Erythroblast (primary cell): ENCODE data around the gene ERBB4.
A peak's percentile ranks its signal among the peaks of the same experiment; 100 is the strongest.
"Not testable (repeated sequence)": the region's sequence is repeated elsewhere in the genome, so short reads cannot be mapped to it uniquely, and the experiment has no call there.

Experiments
- DNase-seq, 2 experiments: peaks; one replicate each; lab custom pipeline; 2025; lab: John Stamatoyannopoulos, UW
- GATA1 ChIP-seq: IDR thresholded peaks from 2 replicates; pipeline ENCODE4 v1.6.1; 2011; ENCODE audit warnings: low read depth, mild to moderate bottlenecking, control low read depth, low read length, moderate library complexity
- POLR2A ChIP-seq: IDR thresholded peaks from 2 replicates; pipeline ENCODE4 v1.6.1; 2011; ENCODE audit warnings: mild to moderate bottlenecking, low read length

ERBB4 gene

GRCh38 chr2:211631503-211631902 lies 907.1 kb downstream of the ERBB4 start:
- no peak for DNase-seq
- no peak for TF ChIP-seq POLR2A
- TF ChIP-seq GATA1: no peak

GRCh38 chr2:211623096-211623495 lies 915.5 kb downstream of the ERBB4 start:
- DNase-seq: no peak
- TF ChIP-seq GATA1 (no peak), POLR2A (no peak)

DNA sequence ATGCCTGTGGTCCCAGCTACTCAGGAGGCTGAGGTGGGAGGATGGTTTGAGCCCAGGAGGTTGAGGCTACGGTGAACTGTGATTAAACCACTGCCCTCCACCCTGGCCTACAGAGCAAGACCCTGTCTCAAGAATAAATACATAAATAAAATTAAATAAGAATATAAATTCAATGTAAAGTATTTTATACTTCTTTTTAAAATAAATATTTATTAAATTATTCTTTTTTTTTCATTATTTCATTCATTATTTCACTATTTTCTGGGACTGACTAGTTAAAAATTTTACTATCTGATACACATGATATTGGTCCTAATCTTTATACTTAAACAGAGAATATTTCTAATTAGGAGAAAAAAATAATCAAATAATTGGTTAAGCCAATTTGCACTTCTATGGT lies 917.6 kb downstream of the ERBB4 start:
- DNase-seq: no peak
- TF ChIP-seq POLR2A: no peak
- no peak for TF ChIP-seq GATA1

- no peak for DNase-seq
Observed at GRCh38 chr2:211617803-211618202, 920.8 kb downstream of the ERBB4 start.

DNA sequence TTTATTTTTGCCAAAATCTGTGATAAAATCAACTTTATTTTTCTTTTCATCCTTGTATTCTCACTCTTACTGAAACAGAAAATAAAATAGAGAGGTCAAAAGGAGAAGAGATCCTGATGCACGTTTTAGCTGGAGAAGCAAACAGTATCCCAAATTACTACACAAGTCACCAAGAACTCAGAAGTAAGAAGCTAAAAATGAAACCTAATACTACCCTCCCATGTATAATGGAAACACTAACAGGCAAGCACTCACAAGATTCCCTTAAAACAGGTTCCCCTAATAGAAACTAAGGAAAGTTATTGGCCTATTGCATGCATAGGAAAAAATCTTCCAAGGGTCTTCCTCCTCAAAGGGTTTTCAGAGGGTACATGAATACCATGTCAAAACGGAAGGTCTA lies 927.0 kb downstream of the ERBB4 start:
- no peak for DNase-seq
- TF ChIP-seq POLR2A: no peak
- no peak for TF ChIP-seq GATA1

More at GRCh38 chr2:211617803-211618202, 920.8 kb downstream of the ERBB4 start:
- TF ChIP-seq GATA1: no peak

DNA sequence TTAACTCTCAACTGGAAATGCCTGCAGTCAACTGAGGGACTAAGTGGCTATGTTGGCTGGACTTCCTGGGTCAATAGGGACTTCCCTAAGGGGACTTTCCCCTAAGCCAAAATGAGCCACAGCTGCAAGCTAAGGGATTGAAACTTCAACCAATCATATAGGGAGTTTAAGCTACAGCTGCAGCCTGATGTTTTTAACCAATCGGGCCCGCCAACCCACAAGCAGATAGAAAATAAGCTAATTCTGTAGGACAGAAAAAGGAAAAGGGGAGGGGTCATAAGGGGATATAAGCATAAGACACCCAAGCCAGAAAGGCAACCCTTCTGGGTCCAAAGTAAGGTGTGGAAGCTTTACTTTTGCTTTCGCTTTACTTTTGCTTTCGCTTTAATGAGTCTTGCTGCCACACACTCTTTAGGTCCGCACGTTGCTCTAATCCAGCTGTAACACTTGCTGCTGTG lies 927.5 kb downstream of the ERBB4 start:
- DNase-seq: peak in 1 of 2 experiments; percentile 10
- TF ChIP-seq GATA1 (no peak), POLR2A (no peak)

DNA sequence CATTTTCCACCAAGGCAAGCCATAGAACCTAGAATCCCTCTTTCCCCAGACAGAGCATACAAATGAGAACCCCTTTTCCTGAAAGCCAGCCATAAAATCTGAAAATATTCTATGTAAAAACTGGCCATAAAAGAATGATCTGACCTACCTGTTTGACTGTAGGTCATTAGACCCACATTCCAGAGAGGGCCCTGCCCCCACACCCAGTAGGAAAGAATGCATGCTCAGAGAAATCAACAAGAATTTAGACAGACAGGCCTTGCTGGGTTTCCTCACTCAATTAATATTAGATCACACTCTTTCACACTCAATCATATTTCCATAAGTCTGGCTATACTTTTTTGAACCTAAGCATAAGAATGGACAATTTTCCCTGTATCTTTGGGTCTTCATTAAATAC lies 929.5 kb downstream of the ERBB4 start:
- TF ChIP-seq POLR2A (no peak), GATA1 (no peak)

DNA sequence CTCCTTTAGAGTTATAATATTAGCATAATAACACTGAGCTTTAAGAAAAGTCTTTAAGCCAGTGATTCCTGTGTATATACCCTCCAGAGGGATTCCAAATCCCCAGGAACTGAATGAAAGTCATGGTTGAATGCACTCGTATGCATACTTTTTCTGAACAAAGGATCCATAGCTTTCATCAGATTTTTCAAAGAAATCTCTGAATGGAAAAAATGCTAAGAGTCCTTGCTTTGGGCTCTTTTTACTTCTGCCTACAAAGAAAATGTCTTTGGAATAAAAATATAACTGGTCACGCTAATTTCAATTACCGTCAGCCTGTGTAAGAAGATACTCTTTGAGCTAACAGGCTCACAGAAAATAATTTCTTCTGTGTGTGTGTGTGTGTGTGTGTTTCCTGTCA lies 939.5 kb downstream of the ERBB4 start:
- no peak for DNase-seq
- TF ChIP-seq GATA1 (no peak), POLR2A (no peak)

More for the DNA sequence above, 929.5 kb downstream of the ERBB4 start:
- DNase-seq: no peak

- TF ChIP-seq POLR2A (no peak), GATA1 (no peak)
- DNase-seq: no peak
Observed at GRCh38 chr2:211598238-211598637, 940.4 kb downstream of the ERBB4 start.

DNA sequence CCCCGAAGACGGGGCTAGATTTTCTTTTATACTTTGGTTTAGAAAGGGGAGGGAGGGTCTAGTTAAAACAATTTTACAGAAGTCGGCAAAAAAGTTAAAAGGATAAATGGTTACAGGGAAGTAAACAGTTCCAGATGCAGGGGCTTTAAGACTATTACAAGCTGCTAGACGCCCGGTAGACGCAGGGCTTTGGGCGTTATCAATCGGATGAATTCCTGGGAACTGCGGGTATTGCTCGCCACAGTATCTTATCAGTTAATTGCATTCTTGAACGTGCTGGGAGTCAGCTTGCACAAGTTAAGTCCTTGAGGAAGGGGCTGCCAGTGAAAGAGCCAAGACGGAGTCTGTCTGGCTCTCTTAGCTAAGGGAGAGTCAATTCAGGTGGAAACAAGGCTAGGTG lies 946.6 kb downstream of the ERBB4 start:
- DNase-seq: not testable (repeated sequence)

DNA sequence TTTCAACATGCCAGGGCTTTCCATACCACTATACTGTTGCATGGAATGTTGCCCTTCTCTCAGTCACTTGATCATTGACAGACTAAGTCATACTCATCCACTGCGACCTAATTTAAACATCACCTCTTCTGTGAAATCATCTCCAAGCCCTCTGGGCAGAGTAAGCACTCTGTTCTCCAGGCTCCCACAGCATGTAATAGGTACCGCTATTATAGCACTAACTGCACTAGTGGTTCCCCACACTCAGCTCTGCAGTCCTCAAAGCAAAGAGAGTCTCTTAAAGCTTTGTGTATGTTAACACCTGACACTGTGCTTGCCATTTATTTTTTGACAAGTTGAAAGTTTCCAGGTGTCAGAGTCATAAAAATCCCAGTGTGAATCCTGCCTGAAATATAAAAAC lies 947.2 kb downstream of the ERBB4 start:
- TF ChIP-seq GATA1: no peak
- no peak for DNase-seq

GRCh38 chr2:211568439-211568838 lies 970.2 kb downstream of the ERBB4 start:
- TF ChIP-seq POLR2A: no peak
- TF ChIP-seq GATA1: no peak
- no peak for DNase-seq

DNA sequence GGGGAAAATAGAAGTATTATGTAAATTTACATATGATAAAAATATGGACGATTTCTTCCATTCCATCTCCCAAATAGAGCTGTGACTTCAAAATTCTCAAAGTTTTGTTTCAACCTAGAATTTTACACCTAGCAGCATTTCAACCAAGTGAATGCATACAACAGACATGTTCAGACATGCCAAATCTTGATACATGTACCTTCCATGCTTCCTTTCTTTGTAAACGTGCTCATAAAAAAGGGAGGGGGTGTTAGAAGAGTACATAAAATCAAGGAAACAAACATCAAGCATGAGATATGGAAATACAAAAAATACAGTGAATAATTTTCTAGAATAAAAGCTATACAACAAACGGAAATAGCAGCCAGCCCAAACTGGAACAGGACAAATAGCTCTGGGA lies 974.2 kb downstream of the ERBB4 start:
- TF ChIP-seq POLR2A (no peak), GATA1 (no peak)
- no peak for DNase-seq

DNA sequence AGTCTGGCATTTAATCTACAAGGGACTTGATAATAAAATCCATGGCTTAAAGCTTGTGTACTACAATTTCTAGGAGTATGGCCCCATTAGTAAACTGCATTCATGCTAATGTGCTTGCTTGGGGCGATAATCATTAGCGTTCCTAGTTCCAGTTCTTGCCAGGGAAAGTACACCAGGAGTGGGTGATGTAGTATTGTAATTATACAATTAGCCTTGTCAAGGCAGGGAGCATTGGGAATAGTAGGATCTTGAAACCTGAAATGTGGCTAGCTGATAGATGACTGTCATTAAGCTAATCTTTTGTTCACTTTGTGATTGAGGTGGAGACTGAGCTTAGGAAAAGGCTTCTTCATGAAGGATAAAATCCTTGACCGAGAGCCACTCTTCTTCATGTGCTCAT lies 993.0 kb downstream of the ERBB4 start:
- no peak for TF ChIP-seq GATA1
- no peak for DNase-seq

- TF ChIP-seq GATA1 (no peak), POLR2A (no peak)
Observed at GRCh38 chr2:211534632-211535031, 1004.0 kb downstream of the ERBB4 start.

GRCh38 chr2:211524248-211524647 lies 1014.4 kb downstream of the ERBB4 start:
- DNase-seq: not testable (repeated sequence)

More at GRCh38 chr2:211534632-211535031, 1004.0 kb downstream of the ERBB4 start:
- DNase-seq: no peak
